LNCAP (cell line): Measurements from ENCODE around the gene GPR183.

Experiments
- CTCF ChIP-seq: fragments of 450-650 bp; IDR thresholded peaks from 2 replicates; pipeline ENCODE4 v1.5.1; 2017; ENCODE audit warnings: mild to moderate bottlenecking

The GPR183 gene

GRCh38 chr13:99307247-99307646 is at the start of gene GPR183:
Gene GPR183, minus strand, starts transcription at chr13:99307399. Its CDS starts 11,254 bp downstream, at chr13:99296145.
- TF ChIP-seq CTCF: no peak

GRCh38 chr13:99356262-99357091 is 49.3 kb upstream of the GPR183 start:
- TF ChIP-seq CTCF: no peak

- TF ChIP-seq CTCF: no peak
Measured at GRCh38 chr13:99356012-99356261, 48.7 kb upstream of the GPR183 start.

GRCh38 chr13:99355267-99356011 is 48.2 kb upstream of the GPR183 start:
- TF ChIP-seq CTCF: no peak

GRCh38 chr13:99354371-99354951 is 47.3 kb upstream of the GPR183 start:
- TF ChIP-seq CTCF: no peak

GRCh38 chr13:99353836-99354235 is 46.6 kb upstream of the GPR183 start:
- TF ChIP-seq CTCF: no peak

- no peak for TF ChIP-seq CTCF
Measured at GRCh38 chr13:99353246-99353600, 46.0 kb upstream of the GPR183 start.
